ENCODE results near the gene PLCB2.

The PLCB2 gene

GRCh38 chr15:40238532-40239403 is 69.0 kb downstream of the PLCB2 start, which contains the start of gene PAK6 (continued):
- TF ChIP-seq ZNF248 (tag by site-specific recombination; IDR thresholded peaks at IDR 0.05): no peak
- no peak for TF ChIP-seq ZNF548 (tag by site-specific recombination; IDR thresholded peaks at IDR 0.05)
- TF ChIP-seq KLF17 (tag by site-specific recombination; IDR thresholded peaks at IDR 0.05): no peak
- TF ChIP-seq ZNF146 (tag by site-specific recombination; IDR thresholded peaks at IDR 0.05): no peak
- no peak for TF ChIP-seq SCRT2 (tag by site-specific recombination; IDR thresholded peaks at IDR 0.05)
- TF ChIP-seq ZNF658 (tag by site-specific recombination; IDR thresholded peaks at IDR 0.05): no peak
- TF ChIP-seq ZNF785 (tag by site-specific recombination; IDR thresholded peaks at IDR 0.05): no peak
- no peak for TF ChIP-seq ZNF214 (tag by site-specific recombination; IDR thresholded peaks at IDR 0.05; ENCODE audit: borderline replicate concordance)
- TF ChIP-seq ZNF10 (tag by site-specific recombination; IDR thresholded peaks at IDR 0.05): no peak
- TF ChIP-seq ZNF560 (tag by site-specific recombination; IDR thresholded peaks at IDR 0.05; ENCODE audit: borderline replicate concordance): no peak
- TF ChIP-seq, protein P1, sequence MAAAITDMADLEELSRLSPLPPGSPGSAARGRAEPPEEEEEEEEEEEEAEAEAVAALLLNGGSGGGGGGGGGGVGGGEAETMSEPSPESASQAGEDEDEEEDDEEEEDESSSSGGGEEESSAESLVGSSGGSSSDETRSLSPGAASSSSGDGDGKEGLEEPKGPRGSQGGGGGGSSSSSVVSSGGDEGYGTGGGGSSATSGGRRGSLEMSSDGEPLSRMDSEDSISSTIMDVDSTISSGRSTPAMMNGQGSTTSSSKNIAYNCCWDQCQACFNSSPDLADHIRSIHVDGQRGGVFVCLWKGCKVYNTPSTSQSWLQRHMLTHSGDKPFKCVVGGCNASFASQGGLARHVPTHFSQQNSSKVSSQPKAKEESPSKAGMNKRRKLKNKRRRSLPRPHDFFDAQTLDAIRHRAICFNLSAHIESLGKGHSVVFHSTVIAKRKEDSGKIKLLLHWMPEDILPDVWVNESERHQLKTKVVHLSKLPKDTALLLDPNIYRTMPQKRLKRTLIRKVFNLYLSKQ (tag by site-specific recombination; IDR thresholded peaks at IDR 0.05; ENCODE audit: borderline replicate concordance): no peak
- TF ChIP-seq ZNF19 (tag by site-specific recombination; IDR thresholded peaks at IDR 0.05; ENCODE audit: low read depth): no peak
- no peak for TF ChIP-seq ZNF621 (tag by site-specific recombination; IDR thresholded peaks at IDR 0.05)
- TF ChIP-seq ZNF416 (tag by site-specific recombination; IDR thresholded peaks at IDR 0.05): no peak
- TF ChIP-seq ZNF26 (tag by site-specific recombination; IDR thresholded peaks at IDR 0.05): no peak
- no peak for TF ChIP-seq KLF16 (tag by site-specific recombination; IDR thresholded peaks at IDR 0.05)
- TF ChIP-seq ZBTB20 (tag by site-specific recombination; IDR thresholded peaks at IDR 0.05): 0 out of 2 replicates have a peak, but pooled peaks have one; percentile 11
- TF ChIP-seq SCRT1 (tag by site-specific recombination; IDR thresholded peaks at IDR 0.05; ENCODE audit: borderline replicate concordance): no peak
- no peak; the same call in 1 of the 2 replicates for TF ChIP-seq KLF10 (tag by site-specific recombination; IDR thresholded peaks at IDR 0.05)
- TF ChIP-seq ZBTB10 (tag by site-specific recombination; IDR thresholded peaks at IDR 0.05): no peak
- TF ChIP-seq SP2 (tag by site-specific recombination; IDR thresholded peaks at IDR 0.05): peak; percentile 21; the same call in 1 of the 2 replicates
- TF ChIP-seq ZNF37A (tag by site-specific recombination; IDR thresholded peaks at IDR 0.05): no peak; the same call in 1 of the 2 replicates
- no peak for TF ChIP-seq ZNF132 (tag by site-specific recombination; IDR thresholded peaks at IDR 0.05; ENCODE audit: borderline replicate concordance)
- no peak for TF ChIP-seq ZNF768 (tag by site-specific recombination; IDR thresholded peaks at IDR 0.05)
- no peak for TF ChIP-seq PRDM1 (tag by site-specific recombination; IDR thresholded peaks at IDR 0.05)
- no peak for TF ChIP-seq ZSCAN4 (tag by site-specific recombination; IDR thresholded peaks at IDR 0.05)
- TF ChIP-seq ZNF121 (tag by site-specific recombination; IDR thresholded peaks at IDR 0.05): no peak
- TF ChIP-seq, protein P2, sequence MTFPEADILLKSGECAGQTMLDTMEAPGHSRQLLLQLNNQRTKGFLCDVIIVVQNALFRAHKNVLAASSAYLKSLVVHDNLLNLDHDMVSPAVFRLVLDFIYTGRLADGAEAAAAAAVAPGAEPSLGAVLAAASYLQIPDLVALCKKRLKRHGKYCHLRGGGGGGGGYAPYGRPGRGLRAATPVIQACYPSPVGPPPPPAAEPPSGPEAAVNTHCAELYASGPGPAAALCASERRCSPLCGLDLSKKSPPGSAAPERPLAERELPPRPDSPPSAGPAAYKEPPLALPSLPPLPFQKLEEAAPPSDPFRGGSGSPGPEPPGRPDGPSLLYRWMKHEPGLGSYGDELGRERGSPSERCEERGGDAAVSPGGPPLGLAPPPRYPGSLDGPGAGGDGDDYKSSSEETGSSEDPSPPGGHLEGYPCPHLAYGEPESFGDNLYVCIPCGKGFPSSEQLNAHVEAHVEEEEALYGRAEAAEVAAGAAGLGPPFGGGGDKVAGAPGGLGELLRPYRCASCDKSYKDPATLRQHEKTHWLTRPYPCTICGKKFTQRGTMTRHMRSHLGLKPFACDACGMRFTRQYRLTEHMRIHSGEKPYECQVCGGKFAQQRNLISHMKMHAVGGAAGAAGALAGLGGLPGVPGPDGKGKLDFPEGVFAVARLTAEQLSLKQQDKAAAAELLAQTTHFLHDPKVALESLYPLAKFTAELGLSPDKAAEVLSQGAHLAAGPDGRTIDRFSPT (tag by site-specific recombination; IDR thresholded peaks at IDR 0.05): no peak
- no peak for TF ChIP-seq ZEB2 (tag by site-specific recombination; IDR thresholded peaks at IDR 0.05)
- no peak for TF ChIP-seq ZNF585B (tag by site-specific recombination; IDR thresholded peaks at IDR 0.05)
- no peak for TF ChIP-seq ZNF23 (tag by site-specific recombination; IDR thresholded peaks at IDR 0.05; ENCODE audit: borderline replicate concordance)
